ENCODE data around the gene KCNMA1. TPM values are rescaled to one million over a fixed set of nuclear protein-coding genes. Genes with fewer than 3 reads are reported as not detected.

KCNMA1 gene
- total RNA-seq, 1 experiment from 2014 or later = 0.49 TPM

DNA sequence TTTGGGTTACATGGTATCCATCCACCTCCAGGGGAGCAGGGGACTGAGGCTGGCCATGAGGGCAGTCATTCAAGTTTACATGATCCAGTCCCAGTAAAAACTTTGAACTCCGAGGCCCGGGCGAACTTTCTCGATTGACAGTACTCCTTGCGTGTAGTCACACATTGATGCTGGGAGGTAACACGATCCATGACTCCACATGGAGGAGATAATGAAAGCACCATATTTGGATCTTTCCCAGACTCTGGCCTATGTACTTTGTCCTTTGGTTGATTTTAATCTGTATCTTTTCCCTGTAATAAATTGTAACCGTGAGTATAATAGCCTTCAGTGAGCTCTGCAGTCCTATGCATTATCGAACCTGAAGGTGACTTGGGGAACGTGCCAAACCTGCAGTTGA, 401.6 kb downstream of the KCNMA1 start:
- no peak for DNase-seq (ENCODE audit: low read depth, low spot score)
- intact Hi-C loops (cut with micrococcal nuclease) = no loop called here
- Histone ChIP-seq H3K36me3 (ENCODE audit: control insufficient read depth in 1 of 2, insufficient read depth in 2 of 2, low read length in 2 of 2) (no peaks in the 10 kb centered on the region), H3K9me3 (ENCODE audit: control insufficient read depth in 1 of 2, insufficient read depth in 1 of 2, low read depth in 1 of 2, low read length in 2 of 2) (no peaks in the 10 kb centered on the region), H3K4me2 (ENCODE audit: low read length) (no peak overlapping the region), H3K27ac (ENCODE audit: low read depth, low read length) (no peak overlapping the region), H3K79me2 (ENCODE audit: insufficient read depth, low read length) (no peaks in the 10 kb centered on the region), H3K27me3 (ENCODE audit: insufficient read depth, low read length) (peaks cover 31% of the 10 kb centered on the region; the same call in 1 of the 2 replicates), H4K20me1 (ENCODE audit: insufficient read depth) (no peaks in the 10 kb centered on the region), H2AFZ (ENCODE audit: low read depth, low read length, poor library complexity, severe bottlenecking) (no peak overlapping the region), H3K4me3 (replicated peaks in 1 of 2; ENCODE audit: low read depth in 1 of 2, low read length in 2 of 2) (no peak overlapping the region), H3K9me2 (ENCODE audit: insufficient read depth) (no peaks in the 10 kb centered on the region), H3K9ac (ENCODE audit: low read length) (no peak overlapping the region), H3K4me1 (ENCODE audit: control insufficient read depth in 1 of 2, insufficient read depth in 2 of 2, low read length in 2 of 2) (no peaks in the 10 kb centered on the region)
- ATAC-seq = no peak
- ChIA-PET RAD21 (ENCODE audit: low non-redundant PET in 1 of 2, low total read pairs in 2 of 2, uncharacterized antibody in 2 of 2, unreplicated experiment in 2 of 2) (no interaction called here), POLR2A (no interaction called here), CTCF (no interaction called here)
- BruUV-seq (replicated peaks) = no TSS peak
- TF ChIP-seq, protein P1, sequence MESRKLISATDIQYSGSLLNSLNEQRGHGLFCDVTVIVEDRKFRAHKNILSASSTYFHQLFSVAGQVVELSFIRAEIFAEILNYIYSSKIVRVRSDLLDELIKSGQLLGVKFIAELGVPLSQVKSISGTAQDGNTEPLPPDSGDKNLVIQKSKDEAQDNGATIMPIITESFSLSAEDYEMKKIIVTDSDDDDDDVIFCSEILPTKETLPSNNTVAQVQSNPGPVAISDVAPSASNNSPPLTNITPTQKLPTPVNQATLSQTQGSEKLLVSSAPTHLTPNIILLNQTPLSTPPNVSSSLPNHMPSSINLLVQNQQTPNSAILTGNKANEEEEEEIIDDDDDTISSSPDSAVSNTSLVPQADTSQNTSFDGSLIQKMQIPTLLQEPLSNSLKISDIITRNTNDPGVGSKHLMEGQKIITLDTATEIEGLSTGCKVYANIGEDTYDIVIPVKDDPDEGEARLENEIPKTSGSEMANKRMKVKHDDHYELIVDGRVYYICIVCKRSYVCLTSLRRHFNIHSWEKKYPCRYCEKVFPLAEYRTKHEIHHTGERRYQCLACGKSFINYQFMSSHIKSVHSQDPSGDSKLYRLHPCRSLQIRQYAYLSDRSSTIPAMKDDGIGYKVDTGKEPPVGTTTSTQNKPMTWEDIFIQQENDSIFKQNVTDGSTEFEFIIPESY (IDR thresholded peaks at IDR 0.05; ENCODE audit: extremely low read depth, insufficient replicate concordance, low read length) = no peak
- TF ChIP-seq FOSL1 (IDR thresholded peaks at IDR 0.05; ENCODE audit: low read depth) = no peak

DNA sequence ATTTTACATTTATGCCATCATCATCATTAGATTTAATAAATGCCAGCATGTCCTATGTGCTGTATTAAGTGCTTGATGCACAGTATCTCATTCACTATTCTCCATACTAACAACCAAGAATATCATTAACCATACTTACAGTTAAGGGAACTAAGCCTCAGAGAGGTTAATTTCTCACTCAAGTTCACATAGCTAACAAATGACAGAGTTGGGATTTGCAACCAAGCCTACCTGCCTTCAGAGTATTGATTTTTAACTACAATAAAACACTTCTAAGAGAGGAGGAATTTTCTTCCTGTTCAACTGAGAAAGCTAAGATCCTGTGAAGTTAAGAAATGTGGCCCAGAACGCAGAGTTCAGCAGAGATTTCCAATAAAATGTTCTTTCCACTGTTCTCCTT, 403.0 kb downstream of the KCNMA1 start:
- no peak overlapping the region for H3K9ac ChIP-seq (ENCODE audit: low read length)
- ChIA-PET RAD21 (ENCODE audit: low non-redundant PET in 1 of 2, low total read pairs in 2 of 2, uncharacterized antibody in 2 of 2, unreplicated experiment in 2 of 2) (no interaction called here), CTCF (no interaction called here), POLR2A (no interaction called here)
- ATAC-seq (no peak), DNase-seq (ENCODE audit: low read depth, low spot score) (no peak)
- H3K4me1 ChIP-seq (ENCODE audit: control insufficient read depth in 1 of 2, insufficient read depth in 2 of 2, low read length in 2 of 2) = no peaks in the 10 kb centered on the region
- H3K79me2 ChIP-seq (ENCODE audit: insufficient read depth, low read length) = no peaks in the 10 kb centered on the region
- no peaks in the 10 kb centered on the region for H3K36me3 ChIP-seq (ENCODE audit: control insufficient read depth in 1 of 2, insufficient read depth in 2 of 2, low read length in 2 of 2)
- no peaks in the 10 kb centered on the region for H3K9me2 ChIP-seq (ENCODE audit: insufficient read depth)
- no TSS peak for BruUV-seq (replicated peaks)
- intact Hi-C loops (cut with micrococcal nuclease) = no loop called here
- TF ChIP-seq YY1 (IDR thresholded peaks at IDR 0.05; ENCODE audit: extremely low read depth, insufficient replicate concordance, low read depth, low read length) (no peak), CEBPB (IDR thresholded peaks at IDR 0.05; ENCODE audit: low read depth) (no peak), TCF7L2 (IDR thresholded peaks at IDR 0.05; ENCODE audit: borderline replicate concordance, extremely low read depth, insufficient read depth, insufficient read length) (no peak), SP1 (IDR thresholded peaks at IDR 0.05; ENCODE audit: low read depth) (no peak), SRF (IDR thresholded peaks at IDR 0.05; ENCODE audit: low read depth) (no peak), CBX3 (IDR thresholded peaks at IDR 0.05; ENCODE audit: low read depth) (no peak)
- TF ChIP-seq, protein P2, sequence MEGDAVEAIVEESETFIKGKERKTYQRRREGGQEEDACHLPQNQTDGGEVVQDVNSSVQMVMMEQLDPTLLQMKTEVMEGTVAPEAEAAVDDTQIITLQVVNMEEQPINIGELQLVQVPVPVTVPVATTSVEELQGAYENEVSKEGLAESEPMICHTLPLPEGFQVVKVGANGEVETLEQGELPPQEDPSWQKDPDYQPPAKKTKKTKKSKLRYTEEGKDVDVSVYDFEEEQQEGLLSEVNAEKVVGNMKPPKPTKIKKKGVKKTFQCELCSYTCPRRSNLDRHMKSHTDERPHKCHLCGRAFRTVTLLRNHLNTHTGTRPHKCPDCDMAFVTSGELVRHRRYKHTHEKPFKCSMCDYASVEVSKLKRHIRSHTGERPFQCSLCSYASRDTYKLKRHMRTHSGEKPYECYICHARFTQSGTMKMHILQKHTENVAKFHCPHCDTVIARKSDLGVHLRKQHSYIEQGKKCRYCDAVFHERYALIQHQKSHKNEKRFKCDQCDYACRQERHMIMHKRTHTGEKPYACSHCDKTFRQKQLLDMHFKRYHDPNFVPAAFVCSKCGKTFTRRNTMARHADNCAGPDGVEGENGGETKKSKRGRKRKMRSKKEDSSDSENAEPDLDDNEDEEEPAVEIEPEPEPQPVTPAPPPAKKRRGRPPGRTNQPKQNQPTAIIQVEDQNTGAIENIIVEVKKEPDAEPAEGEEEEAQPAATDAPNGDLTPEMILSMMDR (IDR thresholded peaks at IDR 0.05 in 2 of 3, conservative IDR thresholded peaks at IDR 0.05 in 1 of 3; ENCODE audit: borderline replicate concordance in 1 of 3, insufficient read depth in 1 of 3, low read depth in 2 of 3, low read length in 2 of 3) = no peak
- TF ChIP-seq, protein P3, sequence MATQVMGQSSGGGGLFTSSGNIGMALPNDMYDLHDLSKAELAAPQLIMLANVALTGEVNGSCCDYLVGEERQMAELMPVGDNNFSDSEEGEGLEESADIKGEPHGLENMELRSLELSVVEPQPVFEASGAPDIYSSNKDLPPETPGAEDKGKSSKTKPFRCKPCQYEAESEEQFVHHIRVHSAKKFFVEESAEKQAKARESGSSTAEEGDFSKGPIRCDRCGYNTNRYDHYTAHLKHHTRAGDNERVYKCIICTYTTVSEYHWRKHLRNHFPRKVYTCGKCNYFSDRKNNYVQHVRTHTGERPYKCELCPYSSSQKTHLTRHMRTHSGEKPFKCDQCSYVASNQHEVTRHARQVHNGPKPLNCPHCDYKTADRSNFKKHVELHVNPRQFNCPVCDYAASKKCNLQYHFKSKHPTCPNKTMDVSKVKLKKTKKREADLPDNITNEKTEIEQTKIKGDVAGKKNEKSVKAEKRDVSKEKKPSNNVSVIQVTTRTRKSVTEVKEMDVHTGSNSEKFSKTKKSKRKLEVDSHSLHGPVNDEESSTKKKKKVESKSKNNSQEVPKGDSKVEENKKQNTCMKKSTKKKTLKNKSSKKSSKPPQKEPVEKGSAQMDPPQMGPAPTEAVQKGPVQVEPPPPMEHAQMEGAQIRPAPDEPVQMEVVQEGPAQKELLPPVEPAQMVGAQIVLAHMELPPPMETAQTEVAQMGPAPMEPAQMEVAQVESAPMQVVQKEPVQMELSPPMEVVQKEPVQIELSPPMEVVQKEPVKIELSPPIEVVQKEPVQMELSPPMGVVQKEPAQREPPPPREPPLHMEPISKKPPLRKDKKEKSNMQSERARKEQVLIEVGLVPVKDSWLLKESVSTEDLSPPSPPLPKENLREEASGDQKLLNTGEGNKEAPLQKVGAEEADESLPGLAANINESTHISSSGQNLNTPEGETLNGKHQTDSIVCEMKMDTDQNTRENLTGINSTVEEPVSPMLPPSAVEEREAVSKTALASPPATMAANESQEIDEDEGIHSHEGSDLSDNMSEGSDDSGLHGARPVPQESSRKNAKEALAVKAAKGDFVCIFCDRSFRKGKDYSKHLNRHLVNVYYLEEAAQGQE (IDR thresholded peaks at IDR 0.05; ENCODE audit: low read depth) = no peak
- no peak overlapping the region for H2AFZ ChIP-seq (ENCODE audit: low read depth, low read length, poor library complexity, severe bottlenecking)
- peaks cover 32% of the 10 kb centered on the region; the same call in 1 of the 2 replicates for H3K27me3 ChIP-seq (ENCODE audit: insufficient read depth, low read length)
- no peaks in the 10 kb centered on the region for H3K9me3 ChIP-seq (ENCODE audit: control insufficient read depth in 1 of 2, insufficient read depth in 1 of 2, low read depth in 1 of 2, low read length in 2 of 2)
- H4K20me1 ChIP-seq (ENCODE audit: insufficient read depth) = no peaks in the 10 kb centered on the region
- no peak overlapping the region for H3K4me3 ChIP-seq (replicated peaks in 1 of 2; ENCODE audit: low read depth in 1 of 2, low read length in 2 of 2)
- H3K27ac ChIP-seq (ENCODE audit: low read depth, low read length) = no peak overlapping the region
- no peak overlapping the region for H3K4me2 ChIP-seq (ENCODE audit: low read length)

Data from HCT116 (cell line).